GM12872 (cell line): Measurements from ENCODE around the gene KRT34.
"Not testable (repeated sequence)": the region's sequence is repeated elsewhere in the genome, so short reads cannot be mapped to it uniquely, and the experiment has no call there.

Source experiments
- TF ChIP-seq, protein P1 (sequence below): IDR thresholded peaks from 3 replicates; pipeline ENCODE4 v1.5.1; 2011; ENCODE audit warnings: low read depth, mild to moderate bottlenecking, low read length, moderate library complexity; ENCODE audit not compliant: insufficient read depth

Gene KRT34

DNA sequence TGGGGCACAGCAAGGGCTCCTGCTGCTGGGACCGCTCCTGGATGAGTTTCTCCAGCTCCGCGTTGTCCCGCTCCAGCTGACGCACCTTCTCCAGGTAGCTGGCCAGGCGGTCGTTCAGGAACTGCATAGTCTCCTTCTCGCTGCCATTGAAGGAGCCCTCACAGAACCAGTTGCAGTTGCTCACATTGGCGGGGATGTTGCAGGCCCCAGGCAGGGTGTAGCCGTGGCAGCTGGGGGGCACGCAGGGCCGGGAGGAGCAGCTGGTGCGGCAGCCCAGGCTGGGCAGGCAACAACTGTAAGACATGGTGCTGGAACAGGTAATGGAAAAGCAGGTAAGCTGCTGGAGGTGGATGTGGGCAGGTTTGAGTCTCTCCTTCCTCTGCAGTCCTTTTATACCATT is at the start of gene KRT34:
TSS of gene KRT34 (minus strand) at position 364 of the 400 bp plus-strand sequence. CDS start at position 304, 60 bp downstream.
- TF ChIP-seq, protein P1, sequence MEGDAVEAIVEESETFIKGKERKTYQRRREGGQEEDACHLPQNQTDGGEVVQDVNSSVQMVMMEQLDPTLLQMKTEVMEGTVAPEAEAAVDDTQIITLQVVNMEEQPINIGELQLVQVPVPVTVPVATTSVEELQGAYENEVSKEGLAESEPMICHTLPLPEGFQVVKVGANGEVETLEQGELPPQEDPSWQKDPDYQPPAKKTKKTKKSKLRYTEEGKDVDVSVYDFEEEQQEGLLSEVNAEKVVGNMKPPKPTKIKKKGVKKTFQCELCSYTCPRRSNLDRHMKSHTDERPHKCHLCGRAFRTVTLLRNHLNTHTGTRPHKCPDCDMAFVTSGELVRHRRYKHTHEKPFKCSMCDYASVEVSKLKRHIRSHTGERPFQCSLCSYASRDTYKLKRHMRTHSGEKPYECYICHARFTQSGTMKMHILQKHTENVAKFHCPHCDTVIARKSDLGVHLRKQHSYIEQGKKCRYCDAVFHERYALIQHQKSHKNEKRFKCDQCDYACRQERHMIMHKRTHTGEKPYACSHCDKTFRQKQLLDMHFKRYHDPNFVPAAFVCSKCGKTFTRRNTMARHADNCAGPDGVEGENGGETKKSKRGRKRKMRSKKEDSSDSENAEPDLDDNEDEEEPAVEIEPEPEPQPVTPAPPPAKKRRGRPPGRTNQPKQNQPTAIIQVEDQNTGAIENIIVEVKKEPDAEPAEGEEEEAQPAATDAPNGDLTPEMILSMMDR: not testable (repeated sequence)

DNA sequence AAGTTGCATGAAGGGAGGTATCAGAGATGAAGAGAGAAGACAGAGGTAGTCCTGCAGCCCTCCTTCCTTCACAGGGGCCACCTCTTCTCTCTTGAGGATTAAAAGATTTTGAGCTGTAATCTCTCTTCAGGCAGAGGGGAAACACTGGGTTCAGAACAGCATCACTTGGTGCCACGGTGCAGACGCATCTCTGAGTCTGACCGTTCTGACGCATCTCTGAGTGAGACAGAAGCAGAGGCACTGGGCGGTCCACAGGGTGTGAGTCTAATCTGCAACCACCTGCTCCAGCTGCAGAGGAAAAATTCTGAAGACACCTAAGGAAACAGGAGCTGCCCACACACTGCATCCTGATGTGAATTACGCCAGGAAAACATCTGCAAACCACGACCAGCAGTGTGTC is 47.6 kb upstream of the KRT34 start:
- TF ChIP-seq, protein P1: no peak

DNA sequence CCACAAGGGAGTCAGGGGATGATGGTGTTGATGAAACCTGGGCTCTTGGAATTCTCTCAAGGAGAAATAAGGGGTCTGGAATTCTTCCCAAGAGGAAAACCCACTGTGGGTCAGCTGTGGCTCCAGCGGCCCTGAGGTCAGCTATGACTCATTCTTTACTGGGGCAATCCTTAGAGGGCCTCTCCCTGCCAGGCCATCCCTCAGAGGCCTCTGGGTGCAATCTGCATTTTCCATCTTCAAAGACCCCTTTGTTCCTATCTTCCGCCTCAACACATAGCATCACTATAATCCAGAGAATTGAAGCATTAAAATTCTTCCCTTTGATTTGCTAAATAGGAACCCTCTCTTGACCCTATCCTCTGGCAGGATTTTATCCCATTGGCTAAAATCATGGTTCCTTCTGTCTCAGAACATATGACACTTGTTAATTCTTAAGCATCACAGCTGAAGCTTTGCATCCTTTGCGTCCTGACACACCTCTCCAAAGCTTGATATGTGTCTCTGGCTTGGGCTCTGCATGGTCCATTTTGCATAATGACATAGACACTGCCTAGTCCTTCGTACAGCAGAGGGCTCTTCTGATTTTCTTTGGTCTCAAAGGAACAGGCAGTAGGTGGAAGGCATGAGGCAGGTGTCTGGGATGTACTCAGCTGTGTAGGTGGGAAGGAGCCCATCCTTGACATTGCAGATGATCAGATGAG is 46.6 kb upstream of the KRT34 start:
- TF ChIP-seq, protein P1: no peak

DNA sequence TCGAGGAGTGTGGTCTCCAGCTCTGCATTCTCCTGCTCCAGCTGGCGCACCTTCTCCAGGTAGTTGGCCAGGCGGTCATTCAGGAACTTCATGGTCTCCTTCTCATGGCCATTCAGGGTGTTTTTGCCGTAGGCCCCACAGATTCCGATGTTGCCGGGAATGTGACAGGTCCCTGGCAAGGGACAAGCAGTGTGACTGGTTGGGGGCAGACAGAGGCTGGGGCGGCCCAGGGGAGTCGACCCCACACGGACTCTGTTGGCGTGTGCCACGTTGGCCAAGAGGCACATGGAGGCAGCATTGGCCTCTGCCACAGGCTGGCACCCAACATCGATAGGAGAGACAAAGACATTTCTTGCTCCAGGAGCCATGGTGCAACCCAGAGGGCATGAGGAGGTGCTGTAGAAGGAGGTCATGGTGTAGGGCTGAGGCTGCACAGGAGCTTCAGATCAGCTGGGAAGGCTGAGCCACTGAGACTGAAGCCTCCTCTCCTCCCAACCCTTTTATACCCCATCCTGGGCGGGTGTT is 42.1 kb upstream of the KRT34 start, which contains the start of gene KRT37:
TSS of gene KRT37 (minus strand) at position 475 of the 525 bp plus-strand sequence. CDS start at position 413, 62 bp downstream.
- TF ChIP-seq, protein P1: no peak

DNA sequence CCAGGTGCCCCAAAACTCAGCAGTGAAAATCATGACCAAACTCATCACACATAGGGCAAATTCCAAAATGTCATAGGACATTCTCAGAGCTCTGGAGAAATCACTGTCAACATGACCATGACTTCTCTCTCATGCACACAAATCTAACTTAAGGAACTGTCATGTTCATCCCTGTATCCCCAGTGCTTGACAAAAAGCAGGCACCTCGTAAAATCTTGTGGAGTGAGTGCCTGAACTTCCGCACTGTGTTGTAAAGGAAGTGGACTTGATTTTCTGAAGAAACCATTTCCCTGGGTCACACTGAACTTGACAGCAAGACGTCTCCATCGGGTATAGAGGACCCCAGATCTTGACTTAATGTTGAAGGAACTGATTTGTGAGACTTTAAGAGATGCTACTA is 39.5 kb upstream of the KRT34 start:
- TF ChIP-seq, protein P1: no peak

DNA sequence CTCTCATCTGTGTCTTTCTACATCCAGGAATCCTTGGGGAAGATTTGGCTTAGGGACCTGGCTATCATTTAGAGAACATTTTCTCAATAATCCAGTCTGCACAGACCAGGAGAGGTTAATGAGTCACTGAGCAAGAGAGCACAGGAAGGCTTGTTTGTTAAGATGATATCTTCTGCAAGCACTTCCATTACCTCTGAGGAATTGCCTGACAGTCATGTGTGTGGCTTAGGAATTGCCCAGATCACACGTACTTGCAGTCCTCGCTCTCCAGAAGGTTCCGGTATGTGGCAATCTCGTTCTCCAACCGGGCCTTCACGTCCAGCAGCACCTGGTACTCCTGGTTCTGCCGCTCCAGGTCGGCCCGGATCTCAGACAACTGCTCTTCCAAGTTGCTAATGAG is 39.0 kb upstream of the KRT34 start:
- TF ChIP-seq, protein P1: no peak

DNA sequence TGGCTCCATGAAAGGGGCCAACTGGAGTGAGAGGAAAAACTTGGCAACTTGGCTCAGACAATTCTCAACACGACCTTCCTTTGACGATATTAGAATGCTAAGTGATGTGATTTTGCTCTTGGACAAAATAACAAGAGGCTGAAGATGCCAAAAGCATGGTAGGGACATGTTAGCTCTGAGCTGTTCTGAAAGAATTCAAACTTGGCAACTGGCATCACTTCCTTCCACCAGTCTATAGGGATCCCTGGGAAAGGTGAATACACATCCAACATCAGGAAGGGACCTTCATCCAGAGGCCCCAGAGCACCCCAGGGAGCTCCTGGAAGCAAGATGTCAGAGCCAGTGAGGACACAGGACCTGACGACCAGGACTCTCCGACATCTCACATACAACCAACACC is 38.0 kb upstream of the KRT34 start:
- TF ChIP-seq, protein P1: no peak
